ENCODE data around the gene GUCY1A2.

GRCh38 chr11:106983991-106984390 lies 34.3 kb downstream of the GUCY1A2 start:
- TF ChIP-seq POLR2A (IDR thresholded peaks at IDR 0.05), result no peak
- no peak for TF ChIP-seq CTCF (IDR thresholded peaks at IDR 0.05)

Data from uterus (tissue), 2 donors.